Testis (tissue), 3 donors: Measurements from ENCODE around the gene KCTD17. TPM values are rescaled to one million over a fixed set of nuclear protein-coding genes. Genes with fewer than 3 reads are reported as not detected.

Source experiments
- DNase-seq: peaks from one replicate; pipeline ENCODE4 v3.0.0-alpha.2; 2019
- H3K27ac ChIP-seq, 2 donors: fragments of 200-600 bp; sonication (generic); one replicate each; pipeline ENCODE4 v1.5.1; 2019
- H3K27me3 ChIP-seq: fragments of 200-600 bp; sonication (generic); one replicate; pipeline ENCODE4 v1.5.1; 2019
- H3K36me3 ChIP-seq: fragments of 200-600 bp; sonication (generic); one replicate; pipeline ENCODE4 v1.5.1; 2017; ENCODE audit warnings: low read depth; ENCODE audit errors: missing control alignments
- H3K4me1 ChIP-seq: fragments of 200-600 bp; sonication (generic); one replicate; pipeline ENCODE4 v1.5.1; 2019
- H3K4me3 ChIP-seq, 2 donors: fragments of 200-600 bp; sonication (generic); one replicate each; pipeline ENCODE4 v1.5.1; 2017 to 2019
- H3K9me3 ChIP-seq: fragments of 200-600 bp; sonication (generic); one replicate; pipeline ENCODE4 v1.5.1; 2017
- POLR2A ChIP-seq: fragments of 450-650 bp; IDR thresholded peaks from one replicate; pipeline ENCODE4 v1.6.1; 2017; ENCODE audit warnings: antibody characterized with exemption, mild to moderate bottlenecking, moderate library complexity
- WGBS, 2 donors: methylation state at CpG; one replicate each; pipeline ENCODE4 v1.1.5; 2018; 5-methylcytosine and 5-hydroxymethylcytosine counted together
- intact Hi-C: fragments of 100-400 bp; cut with DNase I; formaldehyde crosslinking; loops from one replicate; pipeline ENCODE4 v1.15.1; 2023; ENCODE audit warnings: low total_unique reads
- polyA plus RNA-seq: library from polyadenylated mRNA; stranded (reverse); fragments of 350-450 nt; fragmentation: Illumina TruSeq; extraction: RNeasy Lipid Tissue Mini Kit (QIAGEN cat#74804); gene quantifications from one replicate; pipeline ENCODE4 v1.2.3, GENCODE V29; 2014; ENCODE audit warnings: low read depth, low replicate concordance; ENCODE audit not compliant: insufficient read depth
- total RNA-seq, 2 donors: library from RNA; depleted of rRNA; stranded (reverse); fragments of >200 nt; gene quantifications; one replicate each; pipeline ENCODE4 v1.2.3, GENCODE V29; 2016
- TF ChIP-seq, protein P1 (sequence below), 3 experiments: fragments of 450-650 bp in 2 of 3; fragments of 200-600 bp in 1 of 3; sonication (generic) in 1 of 3; IDR thresholded peaks; one replicate each; pipeline ENCODE4 v1.5.1; 2016 to 2019; ENCODE audit warnings: antibody characterized with exemption in 3 of 3, mild to moderate bottlenecking in 2 of 3, moderate library complexity in 1 of 3

KCTD17 gene
- total and polyA plus RNA-seq, 3 donors from 2014 or later: 39.1 to 99.1 (median 57.0) TPM

DNA sequence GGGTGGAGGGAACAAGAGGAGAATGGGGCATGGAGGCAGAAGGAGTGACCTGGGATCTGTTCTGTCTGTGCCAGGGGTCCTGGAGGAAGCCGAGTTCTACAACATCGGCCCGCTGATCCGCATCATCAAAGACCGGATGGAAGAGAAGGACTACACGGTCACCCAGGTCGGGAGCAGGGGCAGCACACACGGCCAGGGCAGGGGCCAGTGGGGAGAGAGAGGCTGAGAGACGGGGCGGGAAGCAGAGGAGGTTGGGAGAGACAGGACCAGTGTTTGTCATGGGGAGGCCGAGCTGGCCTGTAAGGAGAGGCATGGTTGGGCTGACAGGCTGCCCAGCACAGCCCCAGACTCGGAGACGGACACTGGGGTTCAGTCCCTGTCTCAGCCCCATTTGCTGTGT is 4.7 kb downstream of the KCTD17 start:
- intact Hi-C loops: no loop called here
- no peak for TF ChIP-seq POLR2A
- TF ChIP-seq, protein P1, sequence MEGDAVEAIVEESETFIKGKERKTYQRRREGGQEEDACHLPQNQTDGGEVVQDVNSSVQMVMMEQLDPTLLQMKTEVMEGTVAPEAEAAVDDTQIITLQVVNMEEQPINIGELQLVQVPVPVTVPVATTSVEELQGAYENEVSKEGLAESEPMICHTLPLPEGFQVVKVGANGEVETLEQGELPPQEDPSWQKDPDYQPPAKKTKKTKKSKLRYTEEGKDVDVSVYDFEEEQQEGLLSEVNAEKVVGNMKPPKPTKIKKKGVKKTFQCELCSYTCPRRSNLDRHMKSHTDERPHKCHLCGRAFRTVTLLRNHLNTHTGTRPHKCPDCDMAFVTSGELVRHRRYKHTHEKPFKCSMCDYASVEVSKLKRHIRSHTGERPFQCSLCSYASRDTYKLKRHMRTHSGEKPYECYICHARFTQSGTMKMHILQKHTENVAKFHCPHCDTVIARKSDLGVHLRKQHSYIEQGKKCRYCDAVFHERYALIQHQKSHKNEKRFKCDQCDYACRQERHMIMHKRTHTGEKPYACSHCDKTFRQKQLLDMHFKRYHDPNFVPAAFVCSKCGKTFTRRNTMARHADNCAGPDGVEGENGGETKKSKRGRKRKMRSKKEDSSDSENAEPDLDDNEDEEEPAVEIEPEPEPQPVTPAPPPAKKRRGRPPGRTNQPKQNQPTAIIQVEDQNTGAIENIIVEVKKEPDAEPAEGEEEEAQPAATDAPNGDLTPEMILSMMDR (IDR thresholded peaks at IDR 0.05): no peak
- WGBS, 2 donors: 88 to 97% methylated on average over 13 of the region's 13 CpGs
- Histone ChIP-seq H3K27ac (no peak overlapping the region), H3K36me3 (no peaks in the 10 kb centered on the region), H3K27me3 (no peaks in the 10 kb centered on the region), H3K4me3 (no peak overlapping the region), H3K4me1 (peaks cover 6% of the 10 kb centered on the region), H3K9me3 (no peaks in the 10 kb centered on the region)
- no peak for DNase-seq

DNA sequence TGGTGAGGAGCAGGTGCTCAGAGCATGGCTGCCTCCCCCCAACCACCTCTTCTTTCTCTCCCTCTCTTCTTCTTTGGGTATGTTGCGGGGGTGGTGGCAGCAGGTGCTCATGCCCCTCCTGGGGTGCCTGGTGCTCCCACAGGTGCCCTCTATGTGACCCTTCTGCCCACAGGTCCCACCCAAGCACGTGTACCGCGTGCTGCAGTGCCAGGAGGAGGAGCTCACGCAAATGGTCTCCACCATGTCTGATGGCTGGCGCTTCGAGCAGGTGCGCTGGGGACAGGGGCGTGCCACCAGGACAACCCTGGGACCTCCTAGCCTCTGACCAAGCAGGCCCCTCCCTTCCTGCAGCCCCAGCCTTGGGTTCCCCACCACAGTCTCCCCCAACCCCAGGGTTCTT is 5.7 kb downstream of the KCTD17 start:
- Histone ChIP-seq H3K36me3 (no peaks in the 10 kb centered on the region), H3K4me3 (no peak overlapping the region), H3K27me3 (no peaks in the 10 kb centered on the region), H3K27ac (no peak overlapping the region), H3K4me1 (peaks cover 5% of the 10 kb centered on the region), H3K9me3 (no peaks in the 10 kb centered on the region)
- no peak for TF ChIP-seq POLR2A
- TF ChIP-seq, protein P1 (IDR thresholded peaks at IDR 0.05): no peak
- DNase-seq: no peak
- intact Hi-C loops: no loop called here
- WGBS, 2 donors: 82 to 87% methylated on average over 6 to 9 of the region's 9 CpGs

DNA sequence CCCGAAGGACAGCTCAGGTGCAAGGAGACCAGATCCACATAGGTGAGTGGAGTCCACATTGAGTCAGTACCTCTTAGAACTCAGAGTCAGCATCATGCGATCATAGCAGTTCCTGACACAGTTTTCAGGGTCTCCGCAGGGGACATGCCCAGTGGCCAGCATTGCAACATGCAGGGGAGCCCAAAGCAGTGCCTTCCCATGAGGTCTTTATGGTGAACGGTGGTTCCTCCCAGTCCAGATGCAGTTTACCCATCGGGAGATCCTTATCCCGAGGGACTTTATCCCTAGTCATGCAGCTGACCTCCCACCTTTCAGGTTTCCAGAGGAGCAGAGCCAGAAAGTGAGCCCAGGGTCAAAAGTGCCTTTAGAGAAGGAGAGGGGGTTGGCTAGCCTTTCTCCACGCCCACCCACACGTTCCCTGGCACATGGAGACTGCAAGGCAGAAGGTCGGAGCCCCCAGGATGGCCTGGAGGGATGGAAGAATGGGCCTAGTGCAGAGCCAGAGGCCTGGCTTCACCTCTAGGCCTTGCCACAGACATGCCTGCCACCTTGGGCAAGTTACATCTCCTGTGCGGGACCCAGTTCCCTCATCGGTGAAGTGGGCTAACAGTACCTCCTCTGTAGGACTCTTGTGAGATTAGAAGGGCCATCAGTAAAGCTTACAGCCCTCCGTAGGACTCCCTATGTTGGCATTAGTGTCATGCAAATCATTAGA is 6.4 kb downstream of the KCTD17 start:
- H3K9me3 ChIP-seq: no peaks in the 10 kb centered on the region
- no peak for DNase-seq
- TF ChIP-seq, protein P1 (IDR thresholded peaks at IDR 0.05): no peak
- no peak for TF ChIP-seq POLR2A
- no peaks in the 10 kb centered on the region for H3K4me1 ChIP-seq
- intact Hi-C loops: no loop called here
- H3K4me3 ChIP-seq: no peak overlapping the region
- WGBS, 2 donors: 91 to 92% methylated on average over 7 to 12 of the region's 12 CpGs
- no peaks in the 10 kb centered on the region for H3K36me3 ChIP-seq
- H3K27me3 ChIP-seq: no peaks in the 10 kb centered on the region
- H3K27ac ChIP-seq: no peak overlapping the region

DNA sequence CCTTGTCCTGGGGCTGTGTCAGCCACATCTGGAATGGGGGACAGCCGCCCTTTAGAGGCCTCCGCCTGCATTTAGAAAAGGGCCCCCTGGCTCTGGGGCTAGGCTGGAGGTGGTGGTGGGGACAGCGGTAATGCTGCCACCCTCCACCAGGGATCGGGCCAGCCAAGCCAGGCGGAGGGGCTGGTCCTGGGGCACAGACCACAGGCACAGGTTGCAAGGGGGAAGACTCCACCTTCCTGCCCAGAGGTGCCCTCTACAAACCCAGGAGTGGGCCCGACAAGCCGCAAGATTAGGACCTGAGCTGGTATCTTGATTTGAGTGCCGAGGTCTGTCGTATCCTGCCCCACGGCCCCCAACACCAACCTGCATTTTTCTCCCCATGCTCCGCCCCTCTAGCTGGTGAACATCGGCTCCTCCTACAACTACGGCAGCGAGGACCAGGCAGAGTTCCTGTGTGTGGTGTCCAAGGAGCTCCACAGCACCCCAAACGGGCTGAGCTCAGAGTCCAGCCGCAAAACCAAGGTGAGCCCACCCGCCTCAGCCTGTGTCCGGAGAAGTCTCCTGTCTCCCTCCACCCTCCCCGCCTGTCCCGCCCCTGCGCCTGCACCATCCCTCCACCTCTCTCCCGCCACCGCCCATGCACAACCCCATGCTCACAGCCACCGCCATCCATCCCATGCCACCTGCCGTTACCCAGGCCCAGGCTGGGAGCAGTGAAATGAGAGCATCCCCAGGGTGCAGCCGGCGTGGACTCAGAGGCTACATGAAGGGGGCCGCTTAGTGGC is 7.6 kb downstream of the KCTD17 start:
- Histone ChIP-seq H3K4me3 (no peak overlapping the region), H3K9me3 (no peaks in the 10 kb centered on the region), H3K27ac (no peak overlapping the region), H3K36me3 (no peaks in the 10 kb centered on the region), H3K27me3 (no peaks in the 10 kb centered on the region), H3K4me1 (no peaks in the 10 kb centered on the region)
- 92 to 95% methylated on average over 22 to 28 of the region's 28 CpGs for WGBS, 2 donors
- DNase-seq: no peak
- intact Hi-C loops: no loop called here
- TF ChIP-seq POLR2A: no peak
- TF ChIP-seq, protein P1 (IDR thresholded peaks at IDR 0.05): no peak
